Hair follicle dermal papilla cell (primary cell): ENCODE results near the gene TNFAIP6. TPM values are rescaled to one million over a fixed set of nuclear protein-coding genes. Genes with fewer than 3 reads are reported as not detected.

Experiments used
- small RNA-seq: library from RNA; depleted of rRNA; stranded (forward); fragments of <200 nt; gene quantifications from one replicate; pipeline ENCODE3, GENCODE V24; 2012
- total RNA-seq: library from RNA; depleted of rRNA; stranded (reverse); fragments of >200 nt; gene quantifications from 2 replicates; pipeline ENCODE4 v1.2.3, GENCODE V29; 2012

The TNFAIP6 gene, protein sequence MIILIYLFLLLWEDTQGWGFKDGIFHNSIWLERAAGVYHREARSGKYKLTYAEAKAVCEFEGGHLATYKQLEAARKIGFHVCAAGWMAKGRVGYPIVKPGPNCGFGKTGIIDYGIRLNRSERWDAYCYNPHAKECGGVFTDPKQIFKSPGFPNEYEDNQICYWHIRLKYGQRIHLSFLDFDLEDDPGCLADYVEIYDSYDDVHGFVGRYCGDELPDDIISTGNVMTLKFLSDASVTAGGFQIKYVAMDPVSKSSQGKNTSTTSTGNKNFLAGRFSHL
- total RNA-seq: 13.1 and 38.5 TPM in 2 replicates

DNA sequence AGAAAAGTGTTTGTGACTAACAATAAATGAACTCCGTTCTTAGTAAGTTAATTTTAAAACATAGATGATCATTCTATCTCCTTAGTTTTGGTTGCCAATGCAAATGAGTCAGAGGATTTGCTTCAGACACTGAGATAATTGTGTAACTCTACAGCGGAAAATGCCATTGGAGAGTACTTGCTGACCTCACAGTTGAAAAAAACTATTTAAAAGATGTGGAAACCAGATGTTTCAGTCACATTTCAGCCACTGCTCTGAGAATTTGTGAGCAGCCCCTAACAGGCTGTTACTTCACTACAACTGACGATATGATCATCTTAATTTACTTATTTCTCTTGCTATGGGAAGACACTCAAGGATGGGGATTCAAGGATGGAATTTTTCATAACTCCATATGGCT, at the start of gene TNFAIP6:
Gene TNFAIP6, plus strand, starts transcription at position 234 of the 400 bp plus-strand sequence. Its CDS starts 75 bp downstream, at position 309.

DNA sequence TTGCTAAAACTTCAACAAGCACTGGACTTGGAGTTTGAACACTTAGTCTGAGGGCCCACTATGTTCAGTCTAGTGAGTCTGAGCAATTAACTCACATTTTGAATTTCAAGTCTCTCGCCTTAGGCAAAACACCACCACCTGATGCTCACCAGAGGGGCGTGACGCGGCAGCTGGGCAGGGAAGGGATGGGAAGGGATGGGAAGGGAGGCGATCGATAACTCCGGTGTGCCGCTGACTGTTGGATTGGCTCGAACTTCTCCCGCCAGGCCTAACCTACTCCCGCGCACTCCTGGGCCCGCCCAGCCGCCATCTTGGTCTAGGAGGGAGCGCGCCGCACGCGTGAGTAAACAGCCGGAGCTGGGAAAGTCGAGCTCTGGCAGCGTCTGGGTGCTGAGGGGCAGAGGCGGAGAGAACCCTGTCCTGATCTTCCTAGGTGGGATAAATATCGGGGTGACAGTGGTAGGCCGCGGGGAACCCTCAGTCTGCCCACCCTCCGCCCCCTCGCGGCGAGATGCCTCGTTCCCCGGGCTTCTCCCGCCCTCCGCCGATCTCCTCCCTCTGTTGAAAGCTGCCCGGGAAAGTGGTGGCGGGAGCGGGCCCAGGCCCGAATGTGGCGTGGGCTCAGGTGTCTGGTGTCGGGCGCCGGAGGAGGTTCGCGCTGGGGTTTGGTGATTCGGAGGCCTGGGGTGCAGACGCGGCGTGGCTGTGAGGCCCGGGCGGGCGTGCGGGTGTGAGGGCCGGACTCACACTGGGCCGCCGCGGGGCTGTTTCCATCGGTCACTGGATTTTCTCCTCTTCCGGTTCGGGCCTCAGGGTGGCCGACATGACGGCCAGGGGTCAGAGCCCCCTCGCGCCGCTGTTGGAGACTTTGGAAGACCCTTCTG, 52.5 kb downstream of the TNFAIP6 start, which contains the start of gene RIF1:
Gene RIF1, plus strand, starts transcription at position 302 of the 884 bp plus-strand sequence. Its CDS starts 522 bp downstream, at position 824.

Small RNA genes lying within 50 kb of the gene (small RNA-seq; reads per million reads assigned to genes)
- not detected for gene MIR4773-1
- gene RN7SL124P: not detected

Other genes with a start within 250 kb of the TNFAIP6 start
- 8.4 and 10.4 TPM in 2 replicates for gene RBM43, start 95.7 kb upstream of the TNFAIP6 start, total RNA-seq
- gene NMI, start 67.9 kb upstream of the TNFAIP6 start, total RNA-seq: 9.1 and 10.4 TPM in 2 replicates
- 35.5 and 50.1 TPM in 2 replicates for gene RIF1, start 52.3 kb downstream of the TNFAIP6 start, total RNA-seq